Sigmoid colon (tissue), 7 donors: ENCODE data around the gene FOXL3. TPM values are rescaled to one million over a fixed set of nuclear protein-coding genes. Genes with fewer than 3 reads are reported as not detected.

Experiments used
- DNase-seq: peaks from one replicate; pipeline ENCODE4 v3.0.0-alpha.2; 2019
- H3K27ac ChIP-seq, 4 donors: fragments of 200-600 bp; sonication (generic); one replicate each; pipeline ENCODE4 v1.5.1; 2016 to 2019; ENCODE audit warnings: mild to moderate bottlenecking in 1 of 4
- H3K27me3 ChIP-seq, 3 donors: fragments of 200-600 bp; sonication (generic); one replicate each; pipeline ENCODE4 v1.5.1; 2019; ENCODE audit warnings: mild to moderate bottlenecking in 1 of 3
- H3K36me3 ChIP-seq, 4 donors: fragments of 200-600 bp; sonication (generic); one replicate each; pipeline ENCODE4 v1.5.1; 2016 to 2019
- H3K4me1 ChIP-seq, 4 donors: fragments of 200-600 bp; sonication (generic); one replicate each; pipeline ENCODE4 v1.5.1; 2017 to 2019
- H3K4me3 ChIP-seq, 4 donors: fragments of 200-600 bp; sonication (generic); one replicate each; pipeline ENCODE4 v1.5.1; 2017 to 2019; ENCODE audit warnings: mild to moderate bottlenecking in 2 of 4, moderate library complexity in 1 of 4
- H3K9me3 ChIP-seq, 4 donors: fragments of 200-600 bp in 3 of 4; sonication (generic) in 3 of 4; one replicate each; pipeline versions ENCODE4 v1.5.1 to v1.6.1; 2013 to 2019
- CTCF ChIP-seq, 4 experiments: fragments of 450-650 bp in 3 of 4; fragments of 200-600 bp in 1 of 4; IDR thresholded peaks; one replicate each; pipeline ENCODE4 v1.5.1; 2016 to 2019; ENCODE audit warnings: antibody characterized with exemption in 4 of 4, mild to moderate bottlenecking in 3 of 4, moderate library complexity in 2 of 4
- EP300 ChIP-seq, 4 donors: sonication (generic); formaldehyde crosslinking; IDR thresholded peaks; one replicate each; pipeline ENCODE4 v1.6.1; 2017; ENCODE audit warnings: antibody characterized with exemption in 4 of 4
- POLR2A ChIP-seq, 2 donors: fragments of 450-650 bp; IDR thresholded peaks; one replicate each; pipeline ENCODE4 v1.6.1; 2016; ENCODE audit warnings: antibody characterized with exemption in 2 of 2, mild to moderate bottlenecking in 2 of 2, moderate library complexity in 2 of 2
- POLR2AphosphoS5 ChIP-seq, 4 donors: sonication (generic); formaldehyde crosslinking; IDR thresholded peaks; one replicate each; pipeline ENCODE4 v1.6.1; 2017; ENCODE audit warnings: antibody characterized with exemption in 4 of 4
- WGBS, 2 donors: extraction: QIAGEN DNeasy Blood & Tissue Kit; methylation state at CpG; one replicate each; pipeline ENCODE4 v1.1.7; 2013; 5-methylcytosine and 5-hydroxymethylcytosine counted together
- intact Hi-C: fragments of 100-400 bp; cut with DNase I; formaldehyde crosslinking; loops from one replicate; pipeline ENCODE4 v1.15.1; 2023
- polyA plus RNA-seq, 3 donors: library from polyadenylated mRNA; stranded (reverse); fragments of 200-250 nt; gene quantifications; one replicate each; pipeline ENCODE4 v1.2.3, GENCODE V29; 2013
- total RNA-seq, 4 donors: library from RNA; depleted of rRNA; stranded (reverse); fragments of >200 nt; gene quantifications; one replicate each; pipeline ENCODE4 v1.1.0, GENCODE V29; 2016
- donor health status: healthy with polysubstance abuse.
- donor health status: Bipolar disorder and iron deficiency.
- donor health status: healthy.

Gene FOXL3
- total and polyA plus RNA-seq, 7 donors, result not detected

DNA sequence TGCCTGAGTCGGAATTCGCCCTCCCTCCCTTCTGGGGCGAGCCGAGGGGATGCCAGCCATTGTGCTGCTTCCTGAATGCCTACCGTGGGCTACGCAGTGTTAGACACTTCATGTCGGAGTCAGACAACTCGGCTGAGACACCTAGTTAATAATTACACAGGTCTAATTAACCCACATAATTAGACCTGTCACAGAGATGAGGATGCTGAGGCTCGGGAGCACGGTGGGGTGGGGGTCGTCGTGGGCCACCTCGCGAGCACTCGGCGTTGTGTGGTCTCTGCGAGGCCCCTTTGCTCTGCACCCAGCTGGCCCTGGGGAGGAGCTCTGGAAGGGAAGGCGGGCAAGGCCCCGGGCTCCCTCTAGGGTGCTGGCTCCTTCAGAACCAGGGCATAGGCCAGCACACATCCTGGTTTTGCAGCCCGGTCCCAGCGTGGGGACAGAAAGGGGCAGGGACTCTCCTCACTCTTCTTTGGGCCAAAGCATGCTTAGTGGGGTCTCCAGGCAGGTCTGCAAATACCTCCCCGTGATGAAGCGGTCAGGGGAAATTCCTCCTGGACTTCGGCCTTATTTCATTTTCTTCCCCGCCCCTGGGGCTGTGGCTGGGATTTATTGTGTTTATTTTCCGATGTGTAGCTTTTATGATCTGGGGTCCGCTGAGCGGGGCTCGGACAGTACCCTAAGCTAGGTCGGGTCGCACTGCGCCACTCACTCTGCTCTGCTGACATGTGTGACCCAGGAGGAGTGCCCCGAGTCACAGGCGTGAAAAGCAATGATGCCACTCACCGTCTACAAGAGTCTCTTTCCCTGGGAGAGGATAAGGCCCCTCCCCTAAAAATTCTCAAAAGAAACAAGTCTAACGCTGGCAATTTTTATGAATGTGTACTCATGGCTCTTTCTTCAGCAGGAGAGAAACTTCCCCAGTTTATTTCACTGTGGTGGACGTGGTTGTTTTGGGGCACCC lies 4.9 kb upstream of the FOXL3 start:
- no peak for TF ChIP-seq CTCF (IDR thresholded peaks at IDR 0.05)
- no peak for TF ChIP-seq POLR2AphosphoS5 (IDR thresholded peaks at IDR 0.05)
- no peak for TF ChIP-seq EP300 (IDR thresholded peaks at IDR 0.05)
- TF ChIP-seq POLR2A (IDR thresholded peaks at IDR 0.05), result no peak
- intact Hi-C loops, result no loop called here
- Histone ChIP-seq H3K36me3 (no peaks in the 10 kb centered on the region), H3K4me3 (no peak overlapping the region), H3K4me1 (peaks cover 0 to 11% (median 7%) of the 10 kb centered on the region in 4 donors), H3K27me3 (peaks cover 15 to 55% (median 17%) of the 10 kb centered on the region in 3 donors), H3K9me3 (no peaks in the 10 kb centered on the region), H3K27ac (peak overlapping the region in 1 of 4 donors; percentile 7)
- DNase-seq, result peak; percentile 47
- 13 to 64% methylated on average over 37 of the region's 37 CpGs for WGBS, 2 donors

DNA sequence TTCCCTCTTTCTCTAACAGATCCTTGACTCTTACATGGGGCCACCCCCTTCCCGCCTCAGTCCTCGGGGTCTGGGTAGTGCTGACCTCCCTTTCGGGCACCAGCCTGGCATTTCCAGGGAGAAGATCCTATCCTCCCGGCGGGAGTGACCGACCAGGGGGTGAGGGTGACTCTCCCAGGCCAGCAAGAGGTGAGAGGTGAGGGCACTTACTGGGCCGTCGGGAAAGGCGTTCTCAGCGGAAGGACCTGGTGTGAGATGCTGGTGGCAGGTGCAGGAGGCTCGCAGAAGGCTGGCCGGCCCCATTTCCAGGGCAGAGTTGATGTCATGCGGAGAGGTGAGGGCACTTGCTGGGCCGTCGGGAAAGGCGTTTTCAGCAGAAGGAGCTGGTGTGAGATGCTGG lies 4.2 kb upstream of the FOXL3 start:
- no peak for TF ChIP-seq CTCF (IDR thresholded peaks at IDR 0.05)
- TF ChIP-seq POLR2AphosphoS5 (IDR thresholded peaks at IDR 0.05), result no peak
- TF ChIP-seq EP300 (IDR thresholded peaks at IDR 0.05), result no peak
- TF ChIP-seq POLR2A (IDR thresholded peaks at IDR 0.05), result no peak
- DNase-seq, result peak; percentile 47
- WGBS, 2 donors, result 16 to 61% methylated on average over 16 of the region's 16 CpGs
- peaks cover 22 to 60% (median 24%) of the 10 kb centered on the region in 3 donors for H3K27me3 ChIP-seq
- H3K27ac ChIP-seq, result no peak overlapping the region
- no peaks in the 10 kb centered on the region for H3K9me3 ChIP-seq
- intact Hi-C loops, result no loop called here
- H3K4me3 ChIP-seq, result no peak overlapping the region
- peaks cover 0 to 17% (median 13%) of the 10 kb centered on the region in 4 donors for H3K4me1 ChIP-seq
- no peaks in the 10 kb centered on the region for H3K36me3 ChIP-seq

DNA sequence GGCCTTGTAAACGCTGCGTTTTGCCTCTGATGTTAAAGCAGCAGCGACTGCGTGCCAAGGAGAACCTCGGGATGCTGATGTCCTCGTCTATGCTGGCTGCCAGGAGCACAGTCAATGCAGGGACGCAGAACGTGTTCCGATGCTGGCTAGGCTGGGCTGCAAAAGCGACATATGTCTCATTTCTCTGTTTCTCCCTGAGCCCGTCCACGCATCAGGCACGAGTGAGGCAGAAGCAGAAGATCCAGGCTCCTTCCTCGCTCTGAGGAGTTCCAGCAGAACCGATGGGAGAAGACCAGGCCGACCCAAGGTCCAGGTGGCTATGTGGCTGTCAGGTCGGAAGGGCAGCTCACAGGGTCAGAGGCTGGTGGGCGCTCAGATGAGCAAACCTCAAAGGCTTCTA lies 3.7 kb upstream of the FOXL3 start:
- H3K27me3 ChIP-seq, result peaks cover 28 to 66% (median 29%) of the 10 kb centered on the region in 3 donors
- peak; percentile 55 for DNase-seq
- no peak overlapping the region for H3K27ac ChIP-seq
- TF ChIP-seq EP300 (IDR thresholded peaks at IDR 0.05), result no peak
- TF ChIP-seq CTCF (IDR thresholded peaks at IDR 0.05), result no peak
- no peak for TF ChIP-seq POLR2A (IDR thresholded peaks at IDR 0.05)
- no peak for TF ChIP-seq POLR2AphosphoS5 (IDR thresholded peaks at IDR 0.05)
- H3K4me3 ChIP-seq, result no peak overlapping the region
- no peaks in the 10 kb centered on the region for H3K9me3 ChIP-seq
- WGBS, 2 donors, result 88 to 89% methylated on average over 18 of the region's 18 CpGs
- intact Hi-C loops, result no loop called here
- H3K4me1 ChIP-seq, result peaks cover 0 to 19% (median 16%) of the 10 kb centered on the region in 4 donors
- no peaks in the 10 kb centered on the region for H3K36me3 ChIP-seq

- DNase-seq, result peak; percentile 60
- 81 to 91% methylated on average over 14 of the region's 14 CpGs for WGBS, 2 donors
- Histone ChIP-seq H3K27ac (no peak overlapping the region), H3K36me3 (no peaks in the 10 kb centered on the region), H3K27me3 (peaks cover 32 to 85% (median 49%) of the 10 kb centered on the region in 3 donors), H3K4me3 (no peak overlapping the region), H3K9me3 (no peaks in the 10 kb centered on the region), H3K4me1 (peaks cover 0 to 19% (median 16%) of the 10 kb centered on the region in 4 donors)
- no peak for TF ChIP-seq EP300 (IDR thresholded peaks at IDR 0.05)
- no peak for TF ChIP-seq POLR2AphosphoS5 (IDR thresholded peaks at IDR 0.05)
- TF ChIP-seq CTCF (IDR thresholded peaks at IDR 0.05), result no peak
- no peak for TF ChIP-seq POLR2A (IDR thresholded peaks at IDR 0.05)
- intact Hi-C loops, result no loop called here
These were observed 1.3 kb upstream of the FOXL3 start for GRCh38 chr7:288671-289101.
